Endometrium (tissue), 2 donors: ENCODE measurements around the gene LINS1.
A peak's percentile ranks its signal among the peaks of the same experiment; 100 is the strongest.
"Not testable (repeated sequence)": the region's sequence is repeated elsewhere in the genome, so short reads cannot be mapped to it uniquely, and the experiment has no call there.

ENCODE experiments used
- FAIRE-seq: peaks from 2 replicates; lab custom pipeline; 2012; peaks lifted over from hg19 to GRCh38; lab: Jason Lieb, UNC
- donor health status: control.
- donor health status: control.

The LINS1 gene

GRCh38 chr15:100602823-100603393, 924 bp upstream of the LINS1 start:
- FAIRE-seq, result no peak

- FAIRE-seq, result no peak
Measured at GRCh38 chr15:100601617-100602063, 344 bp downstream of the LINS1 start.

GRCh38 chr15:100601163-100601562, 821 bp downstream of the LINS1 start:
- FAIRE-seq, result no peak

GRCh38 chr15:100598655-100599054, 3.3 kb downstream of the LINS1 start:
- no peak for FAIRE-seq

GRCh38 chr15:100597862-100598261, 4.1 kb downstream of the LINS1 start:
- no peak for FAIRE-seq

- FAIRE-seq, result no peak
Measured at GRCh38 chr15:100596792-100597191, 5.2 kb downstream of the LINS1 start.

GRCh38 chr15:100595964-100596363, 6.0 kb downstream of the LINS1 start:
- no peak for FAIRE-seq

- no peak for FAIRE-seq
Measured at GRCh38 chr15:100593431-100593830, 8.6 kb downstream of the LINS1 start.

GRCh38 chr15:100592898-100593297, 9.1 kb downstream of the LINS1 start:
- FAIRE-seq, result no peak

GRCh38 chr15:100591835-100592234, 10.1 kb downstream of the LINS1 start:
- FAIRE-seq, result no peak

GRCh38 chr15:100591163-100591562, 10.8 kb downstream of the LINS1 start:
- FAIRE-seq, result not testable (repeated sequence)

- no peak for FAIRE-seq
Measured at GRCh38 chr15:100588638-100589242, 13.2 kb downstream of the LINS1 start.

GRCh38 chr15:100580414-100580813, 21.6 kb downstream of the LINS1 start:
- FAIRE-seq, result no peak

- FAIRE-seq, result no peak
Measured at GRCh38 chr15:100573526-100573925, 28.5 kb downstream of the LINS1 start.

- peak; percentile 90 for FAIRE-seq
Measured at GRCh38 chr15:100572362-100572983, 29.5 kb downstream of the LINS1 start.

GRCh38 chr15:100571592-100572167, 30.3 kb downstream of the LINS1 start:
- no peak for FAIRE-seq

GRCh38 chr15:100570735-100571313, 31.2 kb downstream of the LINS1 start:
- FAIRE-seq, result no peak

GRCh38 chr15:100570275-100570674, 31.7 kb downstream of the LINS1 start:
- FAIRE-seq, result no peak

- no peak for FAIRE-seq
Measured at GRCh38 chr15:100569391-100569790, 32.6 kb downstream of the LINS1 start.

GRCh38 chr15:100566850-100567628, 34.9 kb downstream of the LINS1 start:
- FAIRE-seq, result no peak

GRCh38 chr15:100565591-100565990, 36.4 kb downstream of the LINS1 start:
- no peak for FAIRE-seq

- FAIRE-seq, result no peak
Measured at GRCh38 chr15:100560323-100560722, 41.7 kb downstream of the LINS1 start.
